ENCODE measurements around the gene SOHLH1.

The SOHLH1 gene

GRCh38 chr9:135689011-135689410 is 10.3 kb downstream of the SOHLH1 start:
- H3K36me3 ChIP-seq (ENCODE audit: control insufficient read depth in 1 of 2, insufficient read depth in 2 of 2, low read length in 2 of 2) = no peaks in the 10 kb centered on the region
- no peak overlapping the region for H4K12ac ChIP-seq (ENCODE audit: low read depth, low read length)
- H2BK5ac ChIP-seq (ENCODE audit: low read depth, low read length, poor library complexity) = no peak overlapping the region
- H4K8ac ChIP-seq (ENCODE audit: low read depth, low read length) = no peak overlapping the region
- no peaks in the 10 kb centered on the region for H3K4me1 ChIP-seq (ENCODE audit: control insufficient read depth in 1 of 2, insufficient read depth in 2 of 2, low read length in 2 of 2)
- no peak overlapping the region for H2AK5ac ChIP-seq (ENCODE audit: low read length)
- H3K27me3 ChIP-seq (ENCODE audit: insufficient read depth, low read length) = no peaks in the 10 kb centered on the region
- no peak overlapping the region for H3K14ac ChIP-seq (ENCODE audit: low read length)
- H3K4me2 ChIP-seq (ENCODE audit: low read length) = no peak overlapping the region
- H3K27ac ChIP-seq (ENCODE audit: low read depth, low read length) = no peak overlapping the region
- no peaks in the 10 kb centered on the region for H3K79me1 ChIP-seq (ENCODE audit: low read length)
- no peak overlapping the region for H3K18ac ChIP-seq (ENCODE audit: low read length)
- peaks cover 11% of the 10 kb centered on the region for H3K9me3 ChIP-seq (ENCODE audit: insufficient read depth, low read depth, low read length)
- no peak for DNase-seq
- H3K9ac ChIP-seq (ENCODE audit: low read length) = no peak overlapping the region
- WGBS (ENCODE audit: extremely low coverage, insufficient coverage, insufficient read length) = no CpG with 5 or more reads among the region's 10 CpGs
- no peak overlapping the region for H3K4me3 ChIP-seq (ENCODE audit: low read depth, low read length)
- no peaks in the 10 kb centered on the region for H3K79me2 ChIP-seq (ENCODE audit: control insufficient read depth, insufficient read depth, low read length, poor library complexity)
- no peak overlapping the region for H2AFZ ChIP-seq (ENCODE audit: insufficient read depth, low read length, poor library complexity)
- no peak overlapping the region for H3K4ac ChIP-seq (ENCODE audit: low read depth, low read length)
- no peak overlapping the region for H4K91ac ChIP-seq (ENCODE audit: low read depth, low read length)
- H2BK120ac ChIP-seq (ENCODE audit: insufficient read depth, low read length, poor library complexity) = no peak overlapping the region
- no peak overlapping the region for H2BK12ac ChIP-seq (ENCODE audit: low read length)
- H3K23ac ChIP-seq (ENCODE audit: low read length) = no peak overlapping the region

GRCh38 chr9:135687216-135687615 is 12.1 kb downstream of the SOHLH1 start:
- no peak overlapping the region for H2AFZ ChIP-seq (ENCODE audit: insufficient read depth, low read length, poor library complexity)
- H3K9me3 ChIP-seq (ENCODE audit: insufficient read depth, low read depth, low read length) = peaks cover 11% of the 10 kb centered on the region
- H3K18ac ChIP-seq (ENCODE audit: low read length) = no peak overlapping the region
- H3K27ac ChIP-seq (ENCODE audit: low read depth, low read length) = no peak overlapping the region
- DNase-seq = no peak
- H3K4me2 ChIP-seq (ENCODE audit: low read length) = no peak overlapping the region
- H4K12ac ChIP-seq (ENCODE audit: low read depth, low read length) = no peak overlapping the region
- no peak overlapping the region for H3K9ac ChIP-seq (ENCODE audit: low read length)
- no peak overlapping the region for H4K91ac ChIP-seq (ENCODE audit: low read depth, low read length)
- no peak overlapping the region for H2AK5ac ChIP-seq (ENCODE audit: low read length)
- H3K4ac ChIP-seq (ENCODE audit: low read depth, low read length) = no peak overlapping the region
- no peaks in the 10 kb centered on the region for H3K79me1 ChIP-seq (ENCODE audit: low read length)
- no peak overlapping the region for H3K4me3 ChIP-seq (ENCODE audit: low read depth, low read length)
- no peak overlapping the region for H2BK12ac ChIP-seq (ENCODE audit: low read length)
- no peak overlapping the region for H4K8ac ChIP-seq (ENCODE audit: low read depth, low read length)
- no peak overlapping the region for H2BK5ac ChIP-seq (ENCODE audit: low read depth, low read length, poor library complexity)
- H3K4me1 ChIP-seq (ENCODE audit: control insufficient read depth in 1 of 2, insufficient read depth in 2 of 2, low read length in 2 of 2) = no peaks in the 10 kb centered on the region
- H2BK120ac ChIP-seq (ENCODE audit: insufficient read depth, low read length, poor library complexity) = no peak overlapping the region
- no peak overlapping the region for H3K14ac ChIP-seq (ENCODE audit: low read length)
- whole genome bisulfite sequencing (ENCODE audit: extremely low coverage, insufficient coverage, insufficient read length) = no CpG with 5 or more reads among the region's 15 CpGs
- H3K23ac ChIP-seq (ENCODE audit: low read length) = no peak overlapping the region
- no peaks in the 10 kb centered on the region for H3K79me2 ChIP-seq (ENCODE audit: control insufficient read depth, insufficient read depth, low read length, poor library complexity)
- H3K27me3 ChIP-seq (ENCODE audit: insufficient read depth, low read length) = no peaks in the 10 kb centered on the region
- no peaks in the 10 kb centered on the region for H3K36me3 ChIP-seq (ENCODE audit: control insufficient read depth in 1 of 2, insufficient read depth in 2 of 2, low read length in 2 of 2)

- Histone ChIP-seq H3K14ac (ENCODE audit: low read length) (no peak overlapping the region), H3K23ac (ENCODE audit: low read length) (no peak overlapping the region), H3K9ac (ENCODE audit: low read length) (no peak overlapping the region), H3K9me3 (ENCODE audit: insufficient read depth, low read depth, low read length) (peaks cover 7% of the 10 kb centered on the region), H3K4me2 (ENCODE audit: low read length) (no peak overlapping the region), H4K12ac (ENCODE audit: low read depth, low read length) (no peak overlapping the region), H2AK5ac (ENCODE audit: low read length) (no peak overlapping the region), H2AFZ (ENCODE audit: insufficient read depth, low read length, poor library complexity) (no peak overlapping the region), H3K27ac (ENCODE audit: low read depth, low read length) (no peak overlapping the region), H4K91ac (ENCODE audit: low read depth, low read length) (no peak overlapping the region), H3K18ac (ENCODE audit: low read length) (no peak overlapping the region), H4K8ac (ENCODE audit: low read depth, low read length) (no peak overlapping the region), H3K27me3 (ENCODE audit: insufficient read depth, low read length) (no peaks in the 10 kb centered on the region), H3K4ac (ENCODE audit: low read depth, low read length) (no peak overlapping the region), H3K36me3 (ENCODE audit: control insufficient read depth in 1 of 2, insufficient read depth in 2 of 2, low read length in 2 of 2) (no peaks in the 10 kb centered on the region), H3K79me1 (ENCODE audit: low read length) (no peaks in the 10 kb centered on the region), H2BK5ac (ENCODE audit: low read depth, low read length, poor library complexity) (no peak overlapping the region), H2BK120ac (ENCODE audit: insufficient read depth, low read length, poor library complexity) (no peak overlapping the region), H3K4me3 (ENCODE audit: low read depth, low read length) (no peak overlapping the region), H3K79me2 (ENCODE audit: control insufficient read depth, insufficient read depth, low read length, poor library complexity) (no peaks in the 10 kb centered on the region), H3K4me1 (ENCODE audit: control insufficient read depth in 1 of 2, insufficient read depth in 2 of 2, low read length in 2 of 2) (no peaks in the 10 kb centered on the region), H2BK12ac (ENCODE audit: low read length) (no peak overlapping the region)
- no peak for DNase-seq
- WGBS (ENCODE audit: extremely low coverage, insufficient coverage, insufficient read length) = no CpG with 5 or more reads among the region's 17 CpGs
Observed at GRCh38 chr9:135684691-135685090, 14.6 kb downstream of the SOHLH1 start.

- H3K27ac ChIP-seq (ENCODE audit: low read depth, low read length) = no peak overlapping the region
- no peak overlapping the region for H2BK5ac ChIP-seq (ENCODE audit: low read depth, low read length, poor library complexity)
- H4K8ac ChIP-seq (ENCODE audit: low read depth, low read length) = no peak overlapping the region
- H3K4me1 ChIP-seq (ENCODE audit: control insufficient read depth in 1 of 2, insufficient read depth in 2 of 2, low read length in 2 of 2) = no peaks in the 10 kb centered on the region
- H2AK5ac ChIP-seq (ENCODE audit: low read length) = no peak overlapping the region
- WGBS (ENCODE audit: extremely low coverage, insufficient coverage, insufficient read length) = no CpG with 5 or more reads among the region's 15 CpGs
- no peak overlapping the region for H2BK12ac ChIP-seq (ENCODE audit: low read length)
- no peak overlapping the region for H4K12ac ChIP-seq (ENCODE audit: low read depth, low read length)
- no peak overlapping the region for H3K23ac ChIP-seq (ENCODE audit: low read length)
- no peak overlapping the region for H2AFZ ChIP-seq (ENCODE audit: insufficient read depth, low read length, poor library complexity)
- no peak for DNase-seq
- peaks cover 3% of the 10 kb centered on the region for H3K9me3 ChIP-seq (ENCODE audit: insufficient read depth, low read depth, low read length)
- no peaks in the 10 kb centered on the region for H3K27me3 ChIP-seq (ENCODE audit: insufficient read depth, low read length)
- H3K14ac ChIP-seq (ENCODE audit: low read length) = no peak overlapping the region
- H4K91ac ChIP-seq (ENCODE audit: low read depth, low read length) = no peak overlapping the region
- no peak overlapping the region for H3K9ac ChIP-seq (ENCODE audit: low read length)
- no peaks in the 10 kb centered on the region for H3K79me2 ChIP-seq (ENCODE audit: control insufficient read depth, insufficient read depth, low read length, poor library complexity)
- H3K4ac ChIP-seq (ENCODE audit: low read depth, low read length) = no peak overlapping the region
- H3K18ac ChIP-seq (ENCODE audit: low read length) = no peak overlapping the region
- H3K36me3 ChIP-seq (ENCODE audit: control insufficient read depth in 1 of 2, insufficient read depth in 2 of 2, low read length in 2 of 2) = no peaks in the 10 kb centered on the region
- H3K4me2 ChIP-seq (ENCODE audit: low read length) = no peak overlapping the region
- H3K4me3 ChIP-seq (ENCODE audit: low read depth, low read length) = no peak overlapping the region
- H3K79me1 ChIP-seq (ENCODE audit: low read length) = no peaks in the 10 kb centered on the region
- no peak overlapping the region for H2BK120ac ChIP-seq (ENCODE audit: insufficient read depth, low read length, poor library complexity)
Observed at GRCh38 chr9:135683401-135684034, 15.8 kb downstream of the SOHLH1 start.
